ENCODE data around the gene ICAM2.

Gene ICAM2

GRCh38 chr17:63961355-63962212, 58.8 kb downstream of the ICAM2 start:
- Histone ChIP-seq H4K20me1 (ENCODE audit: low read depth, low read length) (no peaks in the 10 kb centered on the region), H3K4me3 (ENCODE audit: insufficient read depth, low read length, poor library complexity, severe bottlenecking) (no peak overlapping the region), H3K27ac (ENCODE audit: low read depth, low read length) (no peak overlapping the region), H3F3A (ENCODE audit: insufficient read depth) (no peaks in the 10 kb centered on the region), H3K4me2 (ENCODE audit: low read depth, low read length, poor library complexity, severe bottlenecking) (peak overlapping the region; percentile 26), H3K36me3 (ENCODE audit: low read length) (no peaks in the 10 kb centered on the region), H2AFZ (ENCODE audit: low read depth, low read length, severe bottlenecking) (no peak overlapping the region), H3K9me3 (ENCODE audit: insufficient read depth, low read length) (no peaks in the 10 kb centered on the region), H3K9me2 (replicated peaks; ENCODE audit: insufficient read depth, low read length) (no peaks in the 10 kb centered on the region), H3K79me2 (ENCODE audit: insufficient read depth, low read length) (no peaks in the 10 kb centered on the region), H3K9ac (ENCODE audit: low read length) (no peak overlapping the region), H3K27me3 (ENCODE audit: low read length) (no peaks in the 10 kb centered on the region)
- no peak for TF ChIP-seq EZH2phosphoT487 (conservative IDR thresholded peaks at IDR 0.05; ENCODE audit: low read length)
- TF ChIP-seq, protein P1, sequence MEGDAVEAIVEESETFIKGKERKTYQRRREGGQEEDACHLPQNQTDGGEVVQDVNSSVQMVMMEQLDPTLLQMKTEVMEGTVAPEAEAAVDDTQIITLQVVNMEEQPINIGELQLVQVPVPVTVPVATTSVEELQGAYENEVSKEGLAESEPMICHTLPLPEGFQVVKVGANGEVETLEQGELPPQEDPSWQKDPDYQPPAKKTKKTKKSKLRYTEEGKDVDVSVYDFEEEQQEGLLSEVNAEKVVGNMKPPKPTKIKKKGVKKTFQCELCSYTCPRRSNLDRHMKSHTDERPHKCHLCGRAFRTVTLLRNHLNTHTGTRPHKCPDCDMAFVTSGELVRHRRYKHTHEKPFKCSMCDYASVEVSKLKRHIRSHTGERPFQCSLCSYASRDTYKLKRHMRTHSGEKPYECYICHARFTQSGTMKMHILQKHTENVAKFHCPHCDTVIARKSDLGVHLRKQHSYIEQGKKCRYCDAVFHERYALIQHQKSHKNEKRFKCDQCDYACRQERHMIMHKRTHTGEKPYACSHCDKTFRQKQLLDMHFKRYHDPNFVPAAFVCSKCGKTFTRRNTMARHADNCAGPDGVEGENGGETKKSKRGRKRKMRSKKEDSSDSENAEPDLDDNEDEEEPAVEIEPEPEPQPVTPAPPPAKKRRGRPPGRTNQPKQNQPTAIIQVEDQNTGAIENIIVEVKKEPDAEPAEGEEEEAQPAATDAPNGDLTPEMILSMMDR (IDR thresholded peaks at IDR 0.05; ENCODE audit: insufficient read depth, low read length, poor library complexity, severe bottlenecking): no peak

- no peak for TF ChIP-seq EZH2phosphoT487 (conservative IDR thresholded peaks at IDR 0.05; ENCODE audit: low read length)
- TF ChIP-seq, protein P1 (IDR thresholded peaks at IDR 0.05; ENCODE audit: insufficient read depth, low read length, poor library complexity, severe bottlenecking): no peak
- Histone ChIP-seq H3K9ac (ENCODE audit: low read length) (no peak overlapping the region), H3K4me2 (ENCODE audit: low read depth, low read length, poor library complexity, severe bottlenecking) (no peak overlapping the region), H2AFZ (ENCODE audit: low read depth, low read length, severe bottlenecking) (no peak overlapping the region), H3K27me3 (ENCODE audit: low read length) (no peaks in the 10 kb centered on the region), H3K4me3 (ENCODE audit: insufficient read depth, low read length, poor library complexity, severe bottlenecking) (no peak overlapping the region), H3K9me2 (replicated peaks; ENCODE audit: insufficient read depth, low read length) (no peaks in the 10 kb centered on the region), H3K79me2 (ENCODE audit: insufficient read depth, low read length) (no peaks in the 10 kb centered on the region), H3K36me3 (ENCODE audit: low read length) (no peaks in the 10 kb centered on the region), H4K20me1 (ENCODE audit: low read depth, low read length) (no peaks in the 10 kb centered on the region), H3K27ac (ENCODE audit: low read depth, low read length) (no peak overlapping the region), H3K9me3 (ENCODE audit: insufficient read depth, low read length) (no peaks in the 10 kb centered on the region), H3F3A (ENCODE audit: insufficient read depth) (no peaks in the 10 kb centered on the region)
Observed at GRCh38 chr17:63960430-63960829, 60.0 kb downstream of the ICAM2 start.

DNA sequence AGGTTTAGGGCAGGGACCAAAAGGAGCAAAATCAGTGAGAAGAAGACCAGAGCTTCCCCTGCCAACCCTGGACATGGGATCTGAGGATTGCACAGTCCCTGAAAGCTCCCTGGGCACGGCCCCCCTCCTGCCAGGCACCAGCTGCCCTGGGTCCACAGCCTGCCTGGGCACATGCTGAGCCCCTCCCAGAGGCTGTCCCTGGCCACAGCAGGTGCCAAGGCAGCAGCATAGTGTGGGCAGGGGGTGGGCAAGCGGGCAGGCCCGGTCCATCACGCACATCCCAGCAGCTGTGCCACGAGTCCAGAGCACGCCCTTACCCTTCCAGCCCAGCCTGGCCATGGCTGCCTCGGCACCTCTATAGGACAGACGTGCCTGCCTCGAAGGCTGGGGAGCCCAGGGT, 60.4 kb downstream of the ICAM2 start:
- Histone ChIP-seq H3K79me2 (ENCODE audit: insufficient read depth, low read length) (no peaks in the 10 kb centered on the region), H3K9me2 (replicated peaks; ENCODE audit: insufficient read depth, low read length) (no peaks in the 10 kb centered on the region), H4K20me1 (ENCODE audit: low read depth, low read length) (no peaks in the 10 kb centered on the region), H3F3A (ENCODE audit: insufficient read depth) (0 out of 2 replicates have a peak, but pooled peaks cover under 1% of the 10 kb centered on the region), H3K9me3 (ENCODE audit: insufficient read depth, low read length) (no peaks in the 10 kb centered on the region), H3K4me3 (ENCODE audit: insufficient read depth, low read length, poor library complexity, severe bottlenecking) (no peak overlapping the region), H3K4me2 (ENCODE audit: low read depth, low read length, poor library complexity, severe bottlenecking) (no peak overlapping the region), H3K27ac (ENCODE audit: low read depth, low read length) (no peak overlapping the region), H3K9ac (ENCODE audit: low read length) (no peak overlapping the region), H3K27me3 (ENCODE audit: low read length) (no peaks in the 10 kb centered on the region), H3K36me3 (ENCODE audit: low read length) (no peaks in the 10 kb centered on the region), H2AFZ (ENCODE audit: low read depth, low read length, severe bottlenecking) (no peak overlapping the region)
- TF ChIP-seq, protein P1 (IDR thresholded peaks at IDR 0.05; ENCODE audit: insufficient read depth, low read length, poor library complexity, severe bottlenecking): no peak
- TF ChIP-seq EZH2phosphoT487 (conservative IDR thresholded peaks at IDR 0.05; ENCODE audit: low read length): no peak
